HG03045 (cell line): ENCODE measurements around the gene TFF2.

Experiments
- ATAC-seq: cut with Tn5 transposase; IDR thresholded peaks from one replicate; pipeline ENCODE4 v1.9.1; 2021; ENCODE audit warnings: mild to moderate bottlenecking, moderate library complexity; ENCODE audit not compliant: unreplicated experiment

Gene TFF2

GRCh38 chr21:42308161-42308913, 42.5 kb downstream of the TFF2 start:
- no peak for ATAC-seq

GRCh38 chr21:42307106-42307505, 43.7 kb downstream of the TFF2 start:
- ATAC-seq = no peak

- ATAC-seq = no peak
These were observed 44.3 kb downstream of the TFF2 start for GRCh38 chr21:42306366-42307035.

- ATAC-seq = no peak
These were observed 45.1 kb downstream of the TFF2 start for GRCh38 chr21:42305707-42306147.

- ATAC-seq = no peak
These were observed 46.0 kb downstream of the TFF2 start for GRCh38 chr21:42304556-42305454.

GRCh38 chr21:42303443-42303842, 47.4 kb downstream of the TFF2 start:
- ATAC-seq = no peak

GRCh38 chr21:42302794-42303193, 48.0 kb downstream of the TFF2 start:
- ATAC-seq = no peak

GRCh38 chr21:42302076-42302650, 48.6 kb downstream of the TFF2 start:
- ATAC-seq = no peak

- ATAC-seq = no peak
These were observed 49.3 kb downstream of the TFF2 start for GRCh38 chr21:42301371-42302075.

GRCh38 chr21:42300956-42301355, 49.8 kb downstream of the TFF2 start:
- ATAC-seq = no peak

- ATAC-seq = no peak
These were observed 50.7 kb downstream of the TFF2 start for GRCh38 chr21:42300045-42300583.

- ATAC-seq = no peak
These were observed 51.3 kb downstream of the TFF2 start for GRCh38 chr21:42299324-42300044.

GRCh38 chr21:42298657-42299056, 52.1 kb downstream of the TFF2 start:
- ATAC-seq = no peak

GRCh38 chr21:42298237-42298636, 52.6 kb downstream of the TFF2 start:
- ATAC-seq = no peak

GRCh38 chr21:42297377-42297776, 53.4 kb downstream of the TFF2 start:
- no peak for ATAC-seq

GRCh38 chr21:42296501-42296900, 54.3 kb downstream of the TFF2 start:
- ATAC-seq = no peak
